ENCODE data around the gene IFIT2. TPM values are rescaled to one million over a fixed set of nuclear protein-coding genes. Genes with fewer than 3 reads are reported as not detected.

IFIT2 gene
- total RNA-seq, 1 donor from 2014 or later = not detected

GRCh38 chr10:89296220-89296648 lies 5.6 kb upstream of the IFIT2 start:
- TF ChIP-seq, protein P1, sequence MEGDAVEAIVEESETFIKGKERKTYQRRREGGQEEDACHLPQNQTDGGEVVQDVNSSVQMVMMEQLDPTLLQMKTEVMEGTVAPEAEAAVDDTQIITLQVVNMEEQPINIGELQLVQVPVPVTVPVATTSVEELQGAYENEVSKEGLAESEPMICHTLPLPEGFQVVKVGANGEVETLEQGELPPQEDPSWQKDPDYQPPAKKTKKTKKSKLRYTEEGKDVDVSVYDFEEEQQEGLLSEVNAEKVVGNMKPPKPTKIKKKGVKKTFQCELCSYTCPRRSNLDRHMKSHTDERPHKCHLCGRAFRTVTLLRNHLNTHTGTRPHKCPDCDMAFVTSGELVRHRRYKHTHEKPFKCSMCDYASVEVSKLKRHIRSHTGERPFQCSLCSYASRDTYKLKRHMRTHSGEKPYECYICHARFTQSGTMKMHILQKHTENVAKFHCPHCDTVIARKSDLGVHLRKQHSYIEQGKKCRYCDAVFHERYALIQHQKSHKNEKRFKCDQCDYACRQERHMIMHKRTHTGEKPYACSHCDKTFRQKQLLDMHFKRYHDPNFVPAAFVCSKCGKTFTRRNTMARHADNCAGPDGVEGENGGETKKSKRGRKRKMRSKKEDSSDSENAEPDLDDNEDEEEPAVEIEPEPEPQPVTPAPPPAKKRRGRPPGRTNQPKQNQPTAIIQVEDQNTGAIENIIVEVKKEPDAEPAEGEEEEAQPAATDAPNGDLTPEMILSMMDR (IDR thresholded peaks at IDR 0.05; ENCODE audit: partially characterized antibody, unreplicated experiment) = no peak
- Mint-ChIP-seq H3K4me3 (ENCODE audit: unreplicated experiment) (no peak overlapping the region), H3K9me3 (ENCODE audit: unreplicated experiment) (peaks cover 2% of the 10 kb centered on the region), H3K27me3 (ENCODE audit: unreplicated experiment) (no peaks in the 10 kb centered on the region), H3K4me1 (ENCODE audit: low read depth, unreplicated experiment) (no peaks in the 10 kb centered on the region), H3K27ac (ENCODE audit: unreplicated experiment) (no peak overlapping the region), H3K36me3 (ENCODE audit: unreplicated experiment) (peaks cover 11% of the 10 kb centered on the region)
- no peak for DNase-seq

DNA sequence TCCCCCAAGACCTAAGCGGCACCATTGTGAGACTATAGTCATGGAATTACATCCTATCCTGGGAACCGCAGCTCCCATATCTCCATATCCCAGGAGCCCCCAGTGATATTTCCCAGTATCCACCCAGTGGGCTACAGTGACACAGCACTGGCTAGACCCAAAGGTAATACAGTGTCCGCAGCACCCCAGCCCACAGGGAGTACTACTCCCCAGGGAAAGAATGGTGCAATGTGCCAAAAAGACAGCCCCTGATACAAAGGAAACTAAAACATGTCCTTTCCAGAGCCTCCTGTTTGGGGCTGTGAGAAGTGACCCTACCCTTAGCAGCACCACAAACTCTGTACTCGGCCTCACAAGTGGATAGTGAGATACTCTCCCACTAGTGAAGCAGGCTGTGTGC lies 4.5 kb upstream of the IFIT2 start:
- no peaks in the 10 kb centered on the region for H3K27me3 Mint-ChIP-seq (ENCODE audit: unreplicated experiment)
- peaks cover 2% of the 10 kb centered on the region for H3K9me3 Mint-ChIP-seq (ENCODE audit: unreplicated experiment)
- peaks cover 11% of the 10 kb centered on the region for H3K36me3 Mint-ChIP-seq (ENCODE audit: unreplicated experiment)
- no peak for DNase-seq
- no peaks in the 10 kb centered on the region for H3K4me1 Mint-ChIP-seq (ENCODE audit: low read depth, unreplicated experiment)
- TF ChIP-seq, protein P1 (IDR thresholded peaks at IDR 0.05; ENCODE audit: partially characterized antibody, unreplicated experiment) = no peak
- H3K4me3 Mint-ChIP-seq (ENCODE audit: unreplicated experiment) = no peak overlapping the region
- no peak overlapping the region for H3K27ac Mint-ChIP-seq (ENCODE audit: unreplicated experiment)

DNA sequence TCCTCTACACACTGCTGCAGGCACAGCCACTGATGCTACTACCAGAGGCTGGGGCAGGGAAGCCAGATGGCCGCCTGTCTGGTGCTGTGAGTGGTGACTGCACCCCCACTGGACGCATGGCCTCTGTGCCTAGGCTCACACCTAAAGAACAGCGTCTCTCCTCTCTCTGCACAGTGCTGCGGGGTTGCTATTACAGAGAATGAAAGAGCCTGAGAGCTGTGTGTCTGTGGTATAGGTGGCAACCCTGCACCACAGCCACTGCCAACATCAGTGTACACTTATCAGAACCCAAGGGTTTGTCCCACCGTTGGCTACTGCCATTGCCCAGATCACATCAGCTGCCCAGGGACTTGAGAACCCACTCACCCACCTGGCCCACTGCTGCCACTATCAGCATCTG lies 4.1 kb upstream of the IFIT2 start:
- H3K36me3 Mint-ChIP-seq (ENCODE audit: unreplicated experiment) = peaks cover 11% of the 10 kb centered on the region
- DNase-seq = no peak
- no peak overlapping the region for H3K27ac Mint-ChIP-seq (ENCODE audit: unreplicated experiment)
- no peak overlapping the region for H3K4me3 Mint-ChIP-seq (ENCODE audit: unreplicated experiment)
- H3K4me1 Mint-ChIP-seq (ENCODE audit: low read depth, unreplicated experiment) = no peaks in the 10 kb centered on the region
- TF ChIP-seq, protein P1 (IDR thresholded peaks at IDR 0.05; ENCODE audit: partially characterized antibody, unreplicated experiment) = no peak
- H3K9me3 Mint-ChIP-seq (ENCODE audit: unreplicated experiment) = peaks cover 2% of the 10 kb centered on the region
- no peaks in the 10 kb centered on the region for H3K27me3 Mint-ChIP-seq (ENCODE audit: unreplicated experiment)

DNA sequence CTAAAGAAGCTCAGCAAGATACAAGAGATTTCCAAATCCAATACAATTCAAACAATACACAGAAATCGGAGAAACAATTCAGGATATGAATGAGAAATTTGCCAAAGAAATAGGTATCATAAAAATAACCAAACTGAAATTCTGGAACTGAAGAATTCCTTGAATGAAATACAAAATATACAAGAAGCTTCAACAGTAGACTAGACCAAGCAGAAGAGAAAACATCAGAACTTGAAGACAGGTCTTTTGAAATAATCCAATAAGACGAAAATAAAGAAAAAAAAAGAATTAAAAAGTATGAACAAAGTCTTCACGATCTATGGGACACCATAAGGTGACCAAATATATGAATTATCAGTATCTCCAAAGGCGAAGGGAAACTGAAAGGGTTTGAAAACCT lies 2.8 kb upstream of the IFIT2 start:
- no peak for DNase-seq
- Mint-ChIP-seq H3K27ac (ENCODE audit: unreplicated experiment) (no peak overlapping the region), H3K36me3 (ENCODE audit: unreplicated experiment) (peaks cover 11% of the 10 kb centered on the region), H3K9me3 (ENCODE audit: unreplicated experiment) (no peaks in the 10 kb centered on the region), H3K4me3 (ENCODE audit: unreplicated experiment) (no peak overlapping the region), H3K4me1 (ENCODE audit: low read depth, unreplicated experiment) (no peaks in the 10 kb centered on the region), H3K27me3 (ENCODE audit: unreplicated experiment) (no peaks in the 10 kb centered on the region)
- TF ChIP-seq, protein P1 (IDR thresholded peaks at IDR 0.05; ENCODE audit: partially characterized antibody, unreplicated experiment) = no peak

GRCh38 chr10:89301232-89301631 lies 614 bp upstream of the IFIT2 start:
- H3K9me3 Mint-ChIP-seq (ENCODE audit: unreplicated experiment) = no peaks in the 10 kb centered on the region
- H3K36me3 Mint-ChIP-seq (ENCODE audit: unreplicated experiment) = peaks cover 11% of the 10 kb centered on the region
- no peak for DNase-seq
- no peak overlapping the region for H3K4me3 Mint-ChIP-seq (ENCODE audit: unreplicated experiment)
- no peak overlapping the region for H3K27ac Mint-ChIP-seq (ENCODE audit: unreplicated experiment)
- no peaks in the 10 kb centered on the region for H3K4me1 Mint-ChIP-seq (ENCODE audit: low read depth, unreplicated experiment)
- no peaks in the 10 kb centered on the region for H3K27me3 Mint-ChIP-seq (ENCODE audit: unreplicated experiment)
- TF ChIP-seq, protein P1 (IDR thresholded peaks at IDR 0.05; ENCODE audit: partially characterized antibody, unreplicated experiment) = no peak
